Measurements from ENCODE around the gene RHOB. TPM values are rescaled to one million over a fixed set of nuclear protein-coding genes. Genes with fewer than 3 reads are reported as not detected.

RHOB gene
- total and polyA plus RNA-seq, 2 of the 13 experiments (the other 11 are each of a cell fraction or from before 2014, with no cell fraction given): 192 to 268 TPM

DNA sequence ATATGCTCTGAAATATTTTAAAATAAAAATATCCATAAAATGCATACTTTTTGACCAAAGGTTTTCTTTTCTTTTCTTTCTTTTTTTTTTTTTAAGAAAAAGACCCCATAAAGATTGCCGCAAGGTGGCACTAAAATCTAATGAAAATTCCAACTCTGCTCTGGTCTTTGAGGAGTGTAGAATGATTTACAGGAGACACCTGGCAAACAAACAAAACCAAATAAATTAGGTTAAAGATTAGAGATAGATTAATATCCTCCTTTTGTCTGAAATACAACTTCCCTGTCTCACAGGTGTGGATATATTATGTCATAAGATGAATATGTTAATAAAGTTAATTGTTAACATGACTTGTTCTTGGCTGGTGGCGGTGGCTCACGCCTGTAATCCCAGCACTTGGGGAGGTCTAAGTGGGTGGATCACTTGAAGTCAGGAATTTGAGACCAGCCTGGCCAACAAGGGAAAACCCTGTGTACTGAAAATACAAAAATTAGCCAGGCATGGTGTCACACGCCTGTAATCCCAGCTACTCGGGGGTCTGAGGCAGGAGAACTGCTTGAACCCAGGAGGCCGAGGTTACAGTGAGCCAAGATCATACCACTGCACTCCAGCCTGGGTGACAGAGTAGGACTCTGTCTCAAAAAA is 3.5 kb upstream of the RHOB start (continued):
- TF ChIP-seq, protein P1, sequence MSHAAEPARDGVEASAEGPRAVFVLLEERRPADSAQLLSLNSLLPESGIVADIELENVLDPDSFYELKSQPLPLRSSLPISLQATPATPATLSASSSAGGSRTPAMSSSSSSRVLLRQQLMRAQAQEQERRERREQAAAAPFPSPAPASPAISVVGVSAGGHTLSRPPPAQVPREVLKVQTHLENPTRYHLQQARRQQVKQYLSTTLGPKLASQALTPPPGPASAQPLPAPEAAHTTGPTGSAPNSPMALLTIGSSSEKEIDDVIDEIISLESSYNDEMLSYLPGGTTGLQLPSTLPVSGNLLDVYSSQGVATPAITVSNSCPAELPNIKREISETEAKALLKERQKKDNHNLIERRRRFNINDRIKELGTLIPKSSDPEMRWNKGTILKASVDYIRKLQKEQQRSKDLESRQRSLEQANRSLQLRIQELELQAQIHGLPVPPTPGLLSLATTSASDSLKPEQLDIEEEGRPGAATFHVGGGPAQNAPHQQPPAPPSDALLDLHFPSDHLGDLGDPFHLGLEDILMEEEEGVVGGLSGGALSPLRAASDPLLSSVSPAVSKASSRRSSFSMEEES (CRISPR knock-in tag; IDR thresholded peaks at IDR 0.05): no peak
- TF ChIP-seq RAD21 (CRISPR knock-in tag; IDR thresholded peaks at IDR 0.05) (peak; percentile 44; the same call in 1 of the 2 replicates), ZKSCAN5 (CRISPR knock-in tag; IDR thresholded peaks at IDR 0.05) (no peak), SP4 (CRISPR knock-in tag; IDR thresholded peaks at IDR 0.05) (no peak), FOXM1 (CRISPR knock-in tag; IDR thresholded peaks at IDR 0.05) (no peak), ZNF615 (CRISPR knock-in tag; IDR thresholded peaks at IDR 0.05; ENCODE audit: borderline replicate concordance) (no peak), ZNF337 (CRISPR knock-in tag; IDR thresholded peaks at IDR 0.05; ENCODE audit: borderline replicate concordance, low read depth) (no peak), RARG (CRISPR knock-in tag; IDR thresholded peaks at IDR 0.05; ENCODE audit: low read depth) (no peak), ZNF234 (CRISPR knock-in tag; conservative IDR thresholded peaks at IDR 0.05) (no peak), ETV6 (CRISPR knock-in tag; conservative IDR thresholded peaks at IDR 0.05) (no peak), GLI4 (CRISPR knock-in tag; IDR thresholded peaks at IDR 0.05; ENCODE audit: borderline replicate concordance) (no peak), ARNTL (CRISPR knock-in tag; IDR thresholded peaks at IDR 0.05) (no peak)
- TF ChIP-seq, protein P2, sequence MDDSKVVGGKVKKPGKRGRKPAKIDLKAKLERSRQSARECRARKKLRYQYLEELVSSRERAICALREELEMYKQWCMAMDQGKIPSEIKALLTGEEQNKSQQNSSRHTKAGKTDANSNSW (CRISPR knock-in tag; IDR thresholded peaks at IDR 0.05; ENCODE audit: borderline replicate concordance): no peak
- TF ChIP-seq, protein P3, sequence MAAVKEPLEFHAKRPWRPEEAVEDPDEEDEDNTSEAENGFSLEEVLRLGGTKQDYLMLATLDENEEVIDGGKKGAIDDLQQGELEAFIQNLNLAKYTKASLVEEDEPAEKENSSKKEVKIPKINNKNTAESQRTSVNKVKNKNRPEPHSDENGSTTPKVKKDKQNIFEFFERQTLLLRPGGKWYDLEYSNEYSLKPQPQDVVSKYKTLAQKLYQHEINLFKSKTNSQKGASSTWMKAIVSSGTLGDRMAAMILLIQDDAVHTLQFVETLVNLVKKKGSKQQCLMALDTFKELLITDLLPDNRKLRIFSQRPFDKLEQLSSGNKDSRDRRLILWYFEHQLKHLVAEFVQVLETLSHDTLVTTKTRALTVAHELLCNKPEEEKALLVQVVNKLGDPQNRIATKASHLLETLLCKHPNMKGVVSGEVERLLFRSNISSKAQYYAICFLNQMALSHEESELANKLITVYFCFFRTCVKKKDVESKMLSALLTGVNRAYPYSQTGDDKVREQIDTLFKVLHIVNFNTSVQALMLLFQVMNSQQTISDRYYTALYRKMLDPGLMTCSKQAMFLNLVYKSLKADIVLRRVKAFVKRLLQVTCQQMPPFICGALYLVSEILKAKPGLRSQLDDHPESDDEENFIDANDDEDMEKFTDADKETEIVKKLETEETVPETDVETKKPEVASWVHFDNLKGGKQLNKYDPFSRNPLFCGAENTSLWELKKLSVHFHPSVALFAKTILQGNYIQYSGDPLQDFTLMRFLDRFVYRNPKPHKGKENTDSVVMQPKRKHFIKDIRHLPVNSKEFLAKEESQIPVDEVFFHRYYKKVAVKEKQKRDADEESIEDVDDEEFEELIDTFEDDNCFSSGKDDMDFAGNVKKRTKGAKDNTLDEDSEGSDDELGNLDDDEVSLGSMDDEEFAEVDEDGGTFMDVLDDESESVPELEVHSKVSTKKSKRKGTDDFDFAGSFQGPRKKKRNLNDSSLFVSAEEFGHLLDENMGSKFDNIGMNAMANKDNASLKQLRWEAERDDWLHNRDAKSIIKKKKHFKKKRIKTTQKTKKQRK (IDR thresholded peaks at IDR 0.05; ENCODE audit: low read length): no peak
- TF ChIP-seq, protein P4, sequence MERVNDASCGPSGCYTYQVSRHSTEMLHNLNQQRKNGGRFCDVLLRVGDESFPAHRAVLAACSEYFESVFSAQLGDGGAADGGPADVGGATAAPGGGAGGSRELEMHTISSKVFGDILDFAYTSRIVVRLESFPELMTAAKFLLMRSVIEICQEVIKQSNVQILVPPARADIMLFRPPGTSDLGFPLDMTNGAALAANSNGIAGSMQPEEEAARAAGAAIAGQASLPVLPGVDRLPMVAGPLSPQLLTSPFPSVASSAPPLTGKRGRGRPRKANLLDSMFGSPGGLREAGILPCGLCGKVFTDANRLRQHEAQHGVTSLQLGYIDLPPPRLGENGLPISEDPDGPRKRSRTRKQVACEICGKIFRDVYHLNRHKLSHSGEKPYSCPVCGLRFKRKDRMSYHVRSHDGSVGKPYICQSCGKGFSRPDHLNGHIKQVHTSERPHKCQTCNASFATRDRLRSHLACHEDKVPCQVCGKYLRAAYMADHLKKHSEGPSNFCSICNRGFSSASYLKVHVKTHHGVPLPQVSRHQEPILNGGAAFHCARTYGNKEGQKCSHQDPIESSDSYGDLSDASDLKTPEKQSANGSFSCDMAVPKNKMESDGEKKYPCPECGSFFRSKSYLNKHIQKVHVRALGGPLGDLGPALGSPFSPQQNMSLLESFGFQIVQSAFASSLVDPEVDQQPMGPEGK (CRISPR knock-in tag; IDR thresholded peaks at IDR 0.05): peak; percentile 15; the same call in 1 of the 2 replicates
- TF ChIP-seq, protein P5, sequence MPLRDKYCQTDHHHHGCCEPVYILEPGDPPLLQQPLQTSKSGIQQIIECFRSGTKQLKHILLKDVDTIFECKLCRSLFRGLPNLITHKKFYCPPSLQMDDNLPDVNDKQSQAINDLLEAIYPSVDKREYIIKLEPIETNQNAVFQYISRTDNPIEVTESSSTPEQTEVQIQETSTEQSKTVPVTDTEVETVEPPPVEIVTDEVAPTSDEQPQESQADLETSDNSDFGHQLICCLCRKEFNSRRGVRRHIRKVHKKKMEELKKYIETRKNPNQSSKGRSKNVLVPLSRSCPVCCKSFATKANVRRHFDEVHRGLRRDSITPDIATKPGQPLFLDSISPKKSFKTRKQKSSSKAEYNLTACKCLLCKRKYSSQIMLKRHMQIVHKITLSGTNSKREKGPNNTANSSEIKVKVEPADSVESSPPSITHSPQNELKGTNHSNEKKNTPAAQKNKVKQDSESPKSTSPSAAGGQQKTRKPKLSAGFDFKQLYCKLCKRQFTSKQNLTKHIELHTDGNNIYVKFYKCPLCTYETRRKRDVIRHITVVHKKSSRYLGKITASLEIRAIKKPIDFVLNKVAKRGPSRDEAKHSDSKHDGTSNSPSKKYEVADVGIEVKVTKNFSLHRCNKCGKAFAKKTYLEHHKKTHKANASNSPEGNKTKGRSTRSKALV (CRISPR knock-in tag; IDR thresholded peaks at IDR 0.05): 0 out of 2 replicates have a peak, but pooled peaks have one; percentile 37
- TF ChIP-seq, protein P6, sequence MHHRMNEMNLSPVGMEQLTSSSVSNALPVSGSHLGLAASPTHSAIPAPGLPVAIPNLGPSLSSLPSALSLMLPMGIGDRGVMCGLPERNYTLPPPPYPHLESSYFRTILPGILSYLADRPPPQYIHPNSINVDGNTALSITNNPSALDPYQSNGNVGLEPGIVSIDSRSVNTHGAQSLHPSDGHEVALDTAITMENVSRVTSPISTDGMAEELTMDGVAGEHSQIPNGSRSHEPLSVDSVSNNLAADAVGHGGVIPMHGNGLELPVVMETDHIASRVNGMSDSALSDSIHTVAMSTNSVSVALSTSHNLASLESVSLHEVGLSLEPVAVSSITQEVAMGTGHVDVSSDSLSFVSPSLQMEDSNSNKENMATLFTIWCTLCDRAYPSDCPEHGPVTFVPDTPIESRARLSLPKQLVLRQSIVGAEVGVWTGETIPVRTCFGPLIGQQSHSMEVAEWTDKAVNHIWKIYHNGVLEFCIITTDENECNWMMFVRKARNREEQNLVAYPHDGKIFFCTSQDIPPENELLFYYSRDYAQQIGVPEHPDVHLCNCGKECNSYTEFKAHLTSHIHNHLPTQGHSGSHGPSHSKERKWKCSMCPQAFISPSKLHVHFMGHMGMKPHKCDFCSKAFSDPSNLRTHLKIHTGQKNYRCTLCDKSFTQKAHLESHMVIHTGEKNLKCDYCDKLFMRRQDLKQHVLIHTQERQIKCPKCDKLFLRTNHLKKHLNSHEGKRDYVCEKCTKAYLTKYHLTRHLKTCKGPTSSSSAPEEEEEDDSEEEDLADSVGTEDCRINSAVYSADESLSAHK (CRISPR knock-in tag; IDR thresholded peaks at IDR 0.05; ENCODE audit: borderline replicate concordance): no peak
